ENCODE results near the gene CHRND.
A peak's percentile ranks its signal among the peaks of the same experiment; 100 is the strongest.

The CHRND gene

DNA sequence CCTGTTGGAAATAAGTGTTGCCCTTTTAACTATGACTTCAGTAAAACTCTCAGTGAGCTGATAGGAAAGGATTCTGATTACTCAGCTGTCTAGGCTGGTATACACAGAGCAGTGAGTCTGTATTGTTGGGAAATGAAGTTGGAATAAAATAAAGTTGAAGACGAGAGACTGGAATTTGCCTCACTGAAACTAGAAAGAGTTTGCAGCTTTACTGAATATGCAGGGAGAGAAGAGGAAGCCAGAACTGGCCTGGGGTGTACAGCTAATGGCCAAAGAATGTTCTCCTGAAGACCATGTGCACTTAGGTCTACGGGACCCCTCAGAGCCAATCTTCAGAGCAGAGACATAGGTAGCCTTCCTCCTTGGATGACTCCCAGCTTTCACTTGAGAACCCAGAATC lies 51.0 kb downstream of the CHRND start:
- DNase-seq: peak; percentile 44

DNA sequence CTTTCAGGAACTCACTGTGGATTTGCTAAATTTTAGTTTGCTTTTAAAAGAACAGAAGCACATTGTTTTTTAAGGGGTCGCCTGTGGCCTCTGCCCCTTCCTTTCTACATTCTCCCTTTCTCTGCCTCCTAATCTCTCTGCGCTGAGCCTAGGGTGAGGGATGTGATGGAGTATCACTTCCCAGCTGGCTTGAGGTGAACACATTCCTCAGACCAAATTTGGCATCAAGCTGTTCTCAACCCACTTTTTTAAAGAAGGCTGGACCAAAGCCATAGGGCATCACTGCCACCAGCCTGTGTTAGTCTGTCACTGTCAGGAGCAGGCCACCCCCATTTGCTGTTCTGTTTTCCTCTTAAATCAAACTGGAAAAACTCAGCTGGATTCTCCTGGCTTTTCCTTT lies 51.9 kb downstream of the CHRND start:
- no peak for DNase-seq

DNA sequence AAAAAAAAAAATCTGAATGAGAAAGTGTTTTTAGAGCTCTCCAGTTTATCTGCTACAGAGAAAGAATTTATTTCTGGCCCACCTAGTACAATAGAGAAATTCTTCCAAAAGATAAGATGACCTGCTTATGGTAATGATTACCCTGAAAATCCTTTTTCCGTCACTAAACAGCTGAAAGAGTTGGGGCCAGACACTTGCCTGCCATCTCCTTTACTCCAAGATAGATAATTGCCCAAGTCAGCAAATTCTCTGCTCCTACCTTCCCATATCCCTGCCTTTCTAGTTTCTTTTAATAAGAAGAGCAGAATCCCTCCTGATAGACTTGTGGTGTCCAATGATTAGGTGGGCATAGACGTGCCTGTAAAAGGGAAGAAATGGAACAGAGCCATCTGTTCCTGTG lies 52.7 kb downstream of the CHRND start:
- DNase-seq: no peak

DNA sequence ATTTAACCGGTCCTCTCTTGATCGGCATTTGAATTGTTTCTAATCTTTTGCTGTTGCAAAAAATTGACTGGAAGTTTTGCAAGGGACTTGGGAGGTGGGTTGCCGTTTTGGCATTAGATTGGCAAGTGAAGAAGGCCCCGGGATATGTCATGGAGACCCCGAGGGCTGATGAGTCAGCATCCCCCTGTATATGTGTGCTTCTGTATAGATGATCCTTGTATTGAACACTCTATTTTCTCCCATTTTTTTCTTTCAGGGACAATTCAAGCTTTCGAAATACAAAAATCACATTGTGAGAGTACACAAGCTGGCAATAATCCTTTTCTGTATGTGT lies 54.7 kb downstream of the CHRND start:
- no peak for DNase-seq

DNA sequence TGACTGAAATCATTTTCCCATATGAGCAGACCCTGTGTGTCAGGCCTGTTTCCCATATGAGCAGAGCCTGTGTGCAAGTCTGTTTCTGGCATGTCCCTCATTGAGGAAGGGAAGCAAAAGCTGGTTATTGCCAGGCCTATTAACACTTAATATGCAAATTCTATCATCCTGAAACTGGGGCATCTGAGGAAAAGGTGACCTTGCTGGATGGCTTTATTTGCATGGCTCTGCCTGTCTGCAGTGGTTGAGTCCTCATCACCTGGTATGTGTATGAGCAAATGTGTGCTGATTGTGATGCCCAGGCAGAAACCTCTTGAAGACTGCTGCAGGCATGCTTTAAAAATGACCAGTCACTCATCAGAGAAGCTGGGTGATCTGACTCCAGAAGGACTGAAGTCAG lies 55.8 kb downstream of the CHRND start:
- DNase-seq: no peak

DNA sequence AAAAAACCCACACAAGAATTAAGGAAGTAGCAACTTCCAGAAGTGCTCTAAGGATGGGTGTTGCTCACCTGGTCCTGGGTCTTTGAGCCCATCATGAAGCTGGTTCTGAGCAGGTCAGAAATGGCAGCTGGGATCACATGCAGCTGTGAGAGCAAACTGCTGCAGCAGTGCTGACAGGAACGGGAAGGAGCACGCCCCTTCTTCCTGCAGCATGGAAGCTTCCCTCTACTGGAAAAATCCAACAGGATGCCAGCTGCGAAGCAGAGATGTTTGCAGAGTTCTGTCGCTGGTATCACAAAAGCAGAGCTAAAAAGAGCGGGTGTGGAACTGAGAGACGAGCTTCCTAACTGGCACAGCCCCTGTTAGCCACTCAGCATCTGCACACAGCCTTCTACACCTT lies 58.3 kb downstream of the CHRND start:
- DNase-seq: no peak

Data from fibroblast of skin of abdomen (primary cell).